ENCODE results near the gene ST7L. TPM values are rescaled to one million over a fixed set of nuclear protein-coding genes. Genes with fewer than 3 reads are reported as not detected.

Gene ST7L
- total and polyA plus RNA-seq, 2 donors (not counting 3 experiments of a cell fraction or from before 2014, with no cell fraction given): 12.3 to 28.4 TPM

GRCh38 chr1:112542206-112542973 is 76.6 kb downstream of the ST7L start:
- ChIA-PET POLR2A (interaction anchor here (0.6 kb wide), 1 partner anchor 161 kb away, joined by 3 read pairs; no protein-coding TSS in a partner anchor), CTCF (interaction anchor here (1.0 to 3.2 kb wide), 5 partner anchors 10 to 72 kb away, joined by 3 to 19 read pairs (median 4); partner anchors contain the start of gene WNT2B)
- no TSS peak for BruUV-seq (replicated peaks)
- no peak overlapping the region for H3K27ac ChIP-seq (ENCODE audit: insufficient read depth, low read depth, low read length)
- no peaks in the 10 kb centered on the region for H3K27me3 ChIP-seq (ENCODE audit: control insufficient read depth in 2 of 2, insufficient read depth in 2 of 2, low read length in 2 of 2)
- no peak for DNase-seq (ENCODE audit: low read depth, low spot score)
- H3K9me3 ChIP-seq (replicated peaks; ENCODE audit: control insufficient read depth, insufficient read depth, low read length): no peaks in the 10 kb centered on the region
- TF ChIP-seq JUN (IDR thresholded peaks at IDR 0.05; ENCODE audit: borderline replicate concordance, insufficient read depth, insufficient read length, low read depth) (no peak), FOS (IDR thresholded peaks at IDR 0.05; ENCODE audit: borderline replicate concordance, insufficient read depth, low read length) (no peak), EZH2 (IDR thresholded peaks at IDR 0.05; ENCODE audit: borderline replicate concordance, low read depth, low read length, severe bottlenecking) (no peak), POLR2AphosphoS5 (IDR thresholded peaks at IDR 0.05; ENCODE audit: insufficient read depth, low read depth, low read length) (no peak), MAX (IDR thresholded peaks at IDR 0.05; ENCODE audit: insufficient read depth, insufficient read length) (no peak), POLR2A (IDR thresholded peaks at IDR 0.05; ENCODE audit: low read depth, low read length) (no peak), MYC (IDR thresholded peaks at IDR 0.05; ENCODE audit: low read depth, low read length) (no peak), GATA2 (IDR thresholded peaks at IDR 0.05; ENCODE audit: insufficient read depth, insufficient read length, low read depth, low read length) (no peak)
- intact Hi-C loops (cut with micrococcal nuclease): no loop called here
- no peak for FAIRE-seq
- H2AFZ ChIP-seq (ENCODE audit: low read depth, low read length): no peak overlapping the region
- no peak overlapping the region for H3K4me3 ChIP-seq (replicated peaks in 1 of 3; ENCODE audit: insufficient read depth in 1 of 3, low read depth in 1 of 3, low read length in 3 of 3)
- peaks cover 2 to 6% of the 10 kb centered on the region in 2 experiments for H3K36me3 ChIP-seq (ENCODE audit: control insufficient read depth in 2 of 2, extremely low read depth in 1 of 2, insufficient read depth in 2 of 2, low read length in 2 of 2)
- H3K9me1 ChIP-seq (replicated peaks; ENCODE audit: control insufficient read depth, extremely low read depth, insufficient read depth, low read length): no peaks in the 10 kb centered on the region
- no peak overlapping the region for H3K9ac ChIP-seq (replicated peaks; ENCODE audit: extremely low read depth, insufficient read depth, low read length)
- H4K20me1 ChIP-seq (replicated peaks; ENCODE audit: control insufficient read depth, extremely low read depth, insufficient read depth, low read length): no peaks in the 10 kb centered on the region
- dilution Hi-C loops (cut with MboI; ENCODE audit: extremely low pct_ligation_motif_present, low sequenced_read_pairs): no loop called here
- no peaks in the 10 kb centered on the region for H3K79me2 ChIP-seq (ENCODE audit: control insufficient read depth, insufficient read depth, low read length)
- H3K4me1 ChIP-seq (ENCODE audit: control insufficient read depth, extremely low read depth, insufficient read depth, low read length): peaks cover 23% of the 10 kb centered on the region
- no peak overlapping the region for H3K4me2 ChIP-seq (ENCODE audit: insufficient read depth, low read length)
